Cerebellar nuclear complex (tissue), 1 donor: ENCODE data around the gene TXNL4B.
"Not testable (repeated sequence)": the region's sequence is repeated elsewhere in the genome, so short reads cannot be mapped to it uniquely, and the experiment has no call there.

Experiments used
- DNase-seq, 2 experiments: peaks; one replicate each; lab custom pipeline; 2025; lab: John Stamatoyannopoulos, UW

Gene TXNL4B

DNA sequence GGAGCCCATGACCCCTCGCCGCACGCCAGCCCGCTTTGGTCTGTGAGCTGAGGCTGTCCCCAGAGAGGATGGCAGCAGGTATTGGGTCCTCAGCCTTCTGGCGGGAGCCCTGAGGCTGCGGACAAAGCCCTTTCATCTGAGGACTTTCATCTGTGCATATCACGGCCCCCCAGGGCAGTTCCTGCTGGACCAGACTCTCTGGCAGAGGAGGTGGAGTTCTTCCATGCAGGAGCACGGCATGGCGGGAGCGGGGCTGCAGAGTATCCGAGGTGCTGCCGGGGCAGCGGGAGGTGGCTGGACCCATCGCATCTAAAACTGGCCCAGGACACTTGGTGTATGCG, 19.0 kb upstream of the TXNL4B start:
- no peak for DNase-seq

DNA sequence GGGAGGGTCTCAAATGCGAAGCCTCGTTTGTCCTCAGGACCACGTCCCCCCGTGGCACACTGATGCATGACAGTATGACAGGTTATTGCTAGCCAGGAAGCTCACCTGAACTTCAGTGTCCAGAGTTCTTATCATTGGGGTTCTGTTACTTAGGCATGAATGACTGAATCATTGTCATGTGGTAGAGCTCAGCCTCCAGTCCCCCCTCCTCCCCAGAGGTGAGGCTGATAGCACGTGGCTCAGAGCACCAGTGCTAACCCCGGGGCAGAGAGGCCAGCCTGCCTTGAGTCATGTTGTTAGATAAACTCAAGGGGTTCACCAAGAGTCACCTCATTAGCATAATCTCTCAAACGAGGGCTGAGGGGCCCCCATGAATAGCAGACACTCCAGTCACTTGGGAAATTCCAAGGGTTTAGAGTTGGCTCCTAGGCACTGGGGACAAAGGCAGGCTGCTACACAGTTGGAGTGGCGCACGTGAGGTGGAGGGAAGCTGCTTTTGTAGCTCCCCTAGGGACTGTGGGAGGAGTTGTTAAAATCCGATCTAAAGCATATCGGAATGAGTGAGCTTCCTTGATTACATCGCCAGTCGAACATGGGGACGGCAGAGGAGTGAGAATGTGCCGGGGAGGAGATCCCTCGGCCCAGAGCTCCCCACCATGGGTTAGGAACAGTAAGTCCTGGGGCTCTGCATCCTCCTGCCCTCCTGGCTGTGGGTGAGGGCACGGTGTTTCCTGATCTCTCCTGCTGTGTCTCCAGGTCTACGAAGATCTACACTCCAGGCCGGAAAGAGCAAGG, 18.4 kb upstream of the TXNL4B start:
- DNase-seq, result no peak

DNA sequence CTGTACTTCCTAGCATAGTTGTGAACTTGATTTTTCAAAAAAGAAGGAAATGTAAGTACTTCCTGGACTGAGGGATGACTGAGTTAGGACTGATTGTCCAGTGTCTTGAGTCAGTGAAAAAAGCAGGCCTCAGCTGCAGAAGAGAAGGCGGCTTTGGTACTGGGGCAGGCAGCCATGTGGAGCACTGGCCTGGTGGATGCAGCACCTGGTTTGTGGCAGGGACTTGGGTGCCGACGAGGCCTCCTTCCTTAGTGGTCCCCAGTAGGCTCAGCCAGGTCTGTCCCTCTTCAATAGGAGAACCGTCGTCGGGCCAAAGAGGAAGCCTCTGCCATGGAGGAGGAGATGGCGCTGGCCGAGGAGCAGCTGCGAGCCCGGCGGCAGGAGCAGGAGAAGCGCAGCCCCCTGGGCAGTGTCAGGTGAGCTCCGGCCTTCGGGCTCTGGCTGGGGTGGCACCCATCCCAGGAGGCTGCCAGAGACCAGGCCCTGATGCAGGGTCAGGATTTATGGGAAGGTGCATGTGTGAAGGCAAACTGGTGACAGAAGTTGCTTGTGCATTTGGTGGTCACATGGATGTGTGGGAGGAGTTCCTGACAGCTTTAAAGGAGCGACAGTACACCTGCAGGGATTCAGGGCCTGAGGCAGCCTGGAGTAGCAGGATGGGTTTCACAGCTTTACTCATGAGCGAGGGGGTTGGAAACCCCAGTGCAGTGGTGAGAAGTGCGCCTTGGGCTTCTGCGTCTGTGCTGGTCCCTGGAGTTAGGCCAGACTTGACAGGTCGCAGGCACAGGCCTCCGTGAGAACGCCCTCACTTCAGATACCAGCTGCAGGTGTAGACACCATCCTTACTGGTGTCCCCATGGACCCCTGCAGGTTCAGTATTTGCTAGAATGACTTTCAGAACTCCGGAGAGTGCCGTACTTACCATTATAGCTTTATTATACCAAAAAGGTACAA, 17.5 kb upstream of the TXNL4B start:
- DNase-seq, result no peak

DNA sequence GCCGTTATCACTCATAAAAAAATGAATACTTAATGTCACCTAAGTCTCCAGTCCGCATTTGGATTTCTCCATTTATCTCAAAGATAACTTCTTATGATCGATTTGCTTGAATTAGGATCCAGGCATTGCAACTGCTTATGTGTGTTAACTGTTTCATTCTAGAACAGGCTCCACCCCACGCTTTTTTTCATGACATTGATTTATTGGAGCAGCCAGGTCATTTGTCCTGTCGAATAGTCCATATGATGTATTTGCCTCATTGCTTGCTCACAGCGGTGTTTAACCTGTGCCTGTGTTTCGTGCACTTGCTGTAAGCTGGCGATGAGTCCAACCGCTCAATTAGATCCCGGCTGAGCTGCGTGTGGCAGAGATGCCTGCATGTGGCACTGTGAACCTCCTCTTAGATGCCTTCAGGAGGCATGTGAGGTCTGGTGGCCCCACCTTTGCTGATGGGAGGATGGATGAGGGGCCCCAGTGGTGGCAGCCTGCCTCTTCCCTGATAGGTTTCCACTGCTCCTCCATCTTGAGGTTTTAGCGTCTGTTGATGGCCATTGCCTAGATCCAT, 16.6 kb upstream of the TXNL4B start:
- no peak for DNase-seq

DNA sequence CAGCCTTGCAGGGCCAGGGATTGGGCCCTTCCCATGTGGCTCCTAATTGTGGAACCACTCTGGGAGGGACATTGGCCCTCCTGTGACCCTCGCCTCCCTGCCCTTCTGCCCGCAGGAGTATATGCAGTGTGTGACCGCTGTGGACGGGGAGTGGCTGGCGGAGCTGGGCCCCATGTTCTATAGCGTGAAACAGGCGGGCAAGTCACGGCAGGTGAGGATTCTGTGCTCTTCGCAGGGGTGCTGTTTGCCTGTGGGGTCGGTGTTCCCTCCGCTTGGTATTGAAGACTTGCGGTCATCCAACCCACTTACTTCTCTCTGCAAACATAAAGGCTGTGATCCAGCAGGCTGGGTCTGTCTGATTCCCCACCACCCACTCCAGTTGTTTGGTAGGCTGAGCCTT, 15.9 kb upstream of the TXNL4B start:
- DNase-seq, result no peak

DNA sequence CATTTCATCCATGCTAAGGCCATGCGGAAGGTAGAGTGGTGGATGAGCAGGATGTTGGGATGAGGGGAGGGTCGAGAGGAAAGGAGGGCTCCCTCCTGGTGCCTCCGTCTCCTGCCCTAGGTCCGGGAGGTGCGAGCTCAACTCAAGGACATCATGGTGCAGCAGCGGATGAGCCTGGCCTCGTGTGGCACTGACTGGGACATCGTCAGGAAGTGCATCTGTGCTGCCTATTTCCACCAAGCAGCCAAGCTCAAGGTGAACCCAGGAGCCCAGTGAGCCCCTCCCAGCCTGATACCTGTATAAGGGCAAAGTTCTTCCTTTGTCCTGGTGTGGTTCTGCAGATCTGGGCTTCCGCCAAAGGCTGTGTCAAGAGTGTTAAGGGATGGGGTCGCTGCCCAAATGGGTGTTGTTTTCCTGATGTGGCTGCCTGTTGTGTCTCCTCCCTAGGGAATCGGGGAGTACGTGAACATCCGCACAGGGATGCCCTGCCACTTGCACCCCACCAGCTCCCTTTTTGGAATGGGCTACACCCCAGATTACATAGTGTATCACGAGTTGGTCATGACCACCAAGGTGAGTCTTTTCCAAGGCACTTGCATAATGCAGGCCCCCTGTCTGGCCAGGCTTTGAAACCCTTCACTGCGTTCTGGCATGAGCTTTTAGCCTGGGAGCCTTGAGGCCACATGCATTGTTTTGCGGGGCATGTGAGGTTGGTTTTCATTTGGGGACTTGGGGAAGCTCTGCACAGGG, 15.1 kb upstream of the TXNL4B start:
- DNase-seq, result no peak

DNA sequence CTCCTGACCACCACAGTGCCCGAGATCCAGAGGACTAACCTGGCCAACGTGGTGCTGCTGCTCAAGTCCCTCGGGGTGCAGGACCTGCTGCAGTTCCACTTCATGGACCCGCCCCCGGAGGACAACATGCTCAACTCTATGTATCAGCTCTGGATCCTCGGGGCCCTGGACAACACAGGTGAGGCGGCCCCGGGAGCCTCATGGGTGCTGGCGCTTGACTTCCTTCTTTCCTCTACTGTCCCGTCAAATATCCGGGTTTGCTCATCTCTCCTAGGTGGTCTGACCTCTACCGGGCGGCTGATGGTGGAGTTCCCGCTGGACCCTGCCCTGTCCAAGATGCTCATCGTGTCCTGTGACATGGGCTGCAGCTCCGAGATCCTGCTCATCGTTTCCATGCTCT, 14.0 kb upstream of the TXNL4B start:
- DNase-seq, result no peak

DNA sequence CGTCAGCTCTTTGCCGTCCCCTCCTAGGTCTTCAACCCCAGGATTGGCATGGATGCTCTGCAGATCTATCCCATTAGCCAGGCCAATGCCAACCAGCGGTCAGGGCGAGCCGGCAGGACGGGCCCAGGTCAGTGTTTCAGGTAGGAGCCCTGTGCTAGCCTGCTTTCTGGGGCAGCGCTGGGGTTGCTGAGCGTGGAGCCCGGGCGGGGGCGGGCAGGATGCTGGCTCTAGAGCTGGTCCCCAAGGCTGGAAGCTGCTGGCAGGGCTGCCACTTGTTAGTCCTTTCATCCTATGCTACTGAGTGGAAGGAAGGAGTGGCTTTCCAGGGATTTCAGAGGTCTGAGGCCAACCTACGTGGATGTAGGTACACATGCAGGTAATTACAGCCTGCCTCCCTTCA, 12.6 kb upstream of the TXNL4B start:
- no peak for DNase-seq

DNA sequence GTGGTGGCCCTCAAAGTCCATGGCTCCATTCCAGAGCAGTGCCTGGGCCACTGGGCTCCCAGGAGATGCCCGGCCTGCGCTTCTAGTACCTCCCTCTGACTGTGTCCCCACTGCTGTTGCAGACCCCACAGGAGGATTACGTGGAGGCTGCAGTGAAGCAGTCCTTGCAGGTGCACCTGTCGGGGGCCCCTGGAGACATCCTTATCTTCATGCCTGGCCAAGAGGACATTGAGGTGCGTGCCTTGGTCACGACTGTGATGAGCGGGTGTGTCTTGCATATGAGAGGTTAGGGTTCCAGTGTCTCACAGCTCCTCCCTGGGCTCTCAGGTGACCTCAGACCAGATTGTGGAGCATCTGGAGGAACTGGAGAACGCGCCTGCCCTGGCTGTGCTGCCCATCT, 11.5 kb upstream of the TXNL4B start:
- no peak for DNase-seq

DNA sequence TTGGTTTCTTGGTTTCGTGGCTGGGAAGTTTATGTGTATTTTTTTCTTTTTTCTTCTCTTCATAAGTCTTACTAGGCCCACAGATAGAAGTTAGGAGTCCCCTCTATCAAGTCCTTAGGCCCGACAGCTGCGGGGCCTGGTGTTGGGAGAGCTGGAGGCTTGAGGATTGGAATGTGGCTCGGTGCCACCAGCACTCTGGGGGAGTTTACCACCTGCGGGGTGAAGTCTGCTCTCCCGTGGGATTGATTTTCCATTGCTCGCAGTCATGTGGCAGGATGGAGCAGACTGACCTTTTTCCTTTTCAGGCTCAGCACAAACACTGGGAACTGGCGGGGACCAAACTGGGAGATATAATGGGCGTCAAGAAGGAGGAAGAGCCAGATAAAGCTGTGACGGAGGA, 7.8 kb upstream of the TXNL4B start:
- DNase-seq, result no peak

DNA sequence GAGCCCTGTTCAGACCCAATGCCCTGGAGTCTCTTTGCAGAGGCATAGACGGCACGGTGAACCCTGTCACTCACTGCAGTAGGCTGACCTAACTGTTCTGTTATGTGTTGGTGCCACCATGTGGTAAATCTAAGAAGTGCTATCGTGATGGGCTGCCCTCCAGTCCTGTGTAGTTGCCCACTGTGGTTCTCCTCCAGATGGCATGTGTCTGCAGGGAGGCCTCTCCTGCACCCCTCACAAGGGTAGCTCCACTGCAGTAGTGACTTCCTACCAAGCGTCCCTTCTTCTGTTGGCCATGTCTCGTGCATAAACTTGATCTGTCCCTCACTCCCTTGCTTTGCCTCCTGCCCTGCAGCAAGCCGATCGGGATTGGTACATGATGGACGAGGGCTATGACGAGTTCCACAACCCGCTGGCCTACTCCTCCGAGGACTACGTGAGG, 6.0 kb upstream of the TXNL4B start:
- no peak for DNase-seq

DNA sequence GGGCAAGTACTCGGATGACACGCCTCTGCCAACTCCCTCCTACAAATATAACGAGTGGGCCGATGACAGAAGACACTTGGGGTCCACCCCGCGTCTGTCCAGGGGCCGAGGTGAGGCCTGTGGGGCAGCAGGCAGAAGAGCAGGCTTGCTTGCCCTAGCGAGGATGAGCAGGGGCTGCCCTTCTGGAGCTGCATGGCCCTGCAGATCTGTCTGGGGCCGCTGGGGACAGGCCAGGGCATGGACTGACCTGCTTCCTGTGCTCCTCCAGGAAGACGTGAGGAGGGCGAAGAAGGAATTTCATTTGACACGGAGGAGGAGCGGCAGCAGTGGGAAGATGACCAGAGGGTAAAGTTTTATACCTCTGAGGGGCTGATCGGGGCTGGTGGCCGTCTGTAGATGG, 5.5 kb upstream of the TXNL4B start:
- no peak for DNase-seq

DNA sequence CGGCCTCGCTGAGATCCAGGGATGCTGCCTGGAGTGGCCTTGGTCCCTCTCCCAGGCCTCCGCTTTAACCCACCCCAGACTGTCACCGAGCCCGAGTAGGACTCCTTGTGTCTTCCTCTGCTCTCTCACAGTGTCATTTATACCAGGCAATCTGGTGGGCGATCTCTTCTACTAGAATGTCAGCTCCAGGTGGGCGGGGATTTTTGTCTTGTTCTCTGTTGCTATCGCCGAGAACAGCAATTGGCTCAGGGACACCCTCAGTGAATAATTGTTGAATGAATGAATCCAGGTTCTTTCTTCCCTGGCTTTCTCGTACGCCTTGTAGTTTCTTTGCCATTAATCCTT, 818 bp upstream of the TXNL4B start:
- no peak for DNase-seq

DNA sequence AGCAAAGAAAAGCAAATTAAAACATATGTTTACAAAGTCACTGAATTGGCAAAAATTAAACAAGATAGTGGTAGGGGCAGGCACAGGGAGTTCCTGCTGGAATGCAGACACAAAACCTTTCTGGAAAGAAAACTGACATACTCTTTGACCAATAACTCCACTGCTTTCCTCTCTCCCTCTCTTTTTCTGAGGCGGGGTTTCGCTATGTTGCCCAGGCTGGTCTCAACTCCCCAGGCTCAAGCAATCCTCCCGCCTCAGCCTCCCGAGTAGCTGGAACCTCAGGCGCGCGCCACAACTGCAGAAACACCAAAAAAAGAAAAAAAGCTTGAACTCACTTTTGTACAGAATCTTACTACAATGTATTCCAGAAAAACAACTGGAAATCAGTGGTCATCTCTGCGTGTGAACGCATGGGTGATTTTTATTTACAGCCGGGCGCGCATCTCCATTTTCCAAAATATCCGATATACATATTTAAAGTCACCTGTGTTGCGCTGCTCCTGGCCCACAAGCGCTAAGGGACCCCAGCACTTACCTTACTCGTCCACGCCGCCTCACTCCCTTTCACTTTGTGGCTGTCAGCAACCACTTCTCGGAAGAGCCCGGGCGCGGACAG, 480 bp downstream of the TXNL4B start:
- no peak for DNase-seq

DNA sequence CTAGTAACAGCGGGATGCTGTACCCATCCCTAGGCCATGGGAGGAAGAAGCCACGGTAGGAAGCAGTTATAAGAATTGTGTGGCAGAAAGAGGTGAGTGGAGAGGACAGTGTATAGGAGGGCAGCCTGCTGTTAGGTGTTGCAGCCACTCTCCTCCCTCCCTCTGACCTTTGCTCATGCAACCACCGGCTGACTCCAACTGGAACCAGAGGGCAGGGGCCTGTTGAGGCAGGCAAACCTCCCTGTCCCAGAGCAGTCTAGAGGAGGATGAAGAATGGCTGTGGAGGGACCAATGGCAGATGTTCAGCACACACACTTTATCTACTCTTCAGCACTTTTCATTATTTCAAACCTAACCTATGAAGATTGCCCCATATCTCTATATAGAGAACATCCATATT, 2.2 kb downstream of the TXNL4B start:
- no peak for DNase-seq

DNA sequence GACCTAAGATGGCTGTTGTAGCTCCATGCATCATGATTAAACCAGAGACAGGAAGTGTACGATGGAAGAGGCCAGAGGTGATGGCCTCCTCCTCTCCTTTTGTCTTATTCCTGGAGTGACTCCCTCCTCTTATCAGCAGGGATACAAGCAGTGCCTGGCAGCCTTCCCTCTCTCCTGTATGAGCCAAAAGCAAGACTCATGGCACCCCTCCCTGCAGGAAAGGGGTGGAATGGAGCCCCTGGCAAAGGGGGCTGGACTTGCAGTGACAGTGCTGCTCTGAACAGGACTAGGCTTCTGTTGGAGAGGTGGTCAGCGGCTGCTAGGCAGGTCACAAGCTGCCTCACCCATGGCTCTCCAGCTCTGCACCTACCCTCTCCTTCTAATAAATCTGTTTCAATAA, 8.4 kb downstream of the TXNL4B start:
- no peak for DNase-seq

DNA sequence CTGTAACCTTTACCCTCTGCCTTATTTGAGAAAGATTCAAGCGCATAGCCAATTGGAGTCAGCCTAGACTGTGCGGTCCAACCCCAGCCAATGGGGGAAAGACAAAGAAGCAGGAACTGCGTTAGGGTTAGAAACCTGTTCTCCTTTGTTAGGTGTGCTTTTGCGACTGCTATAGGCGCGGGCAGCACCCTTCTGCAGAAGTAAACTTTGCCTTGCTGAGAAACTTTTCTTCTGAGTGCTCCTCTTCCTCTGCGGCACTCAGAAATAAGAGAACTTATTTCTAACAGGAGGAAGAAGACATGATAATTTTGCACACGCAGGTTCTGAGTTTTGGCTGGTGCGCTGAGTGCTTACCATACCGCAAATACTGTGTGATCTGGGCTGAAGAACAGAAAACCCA, 9.0 kb downstream of the TXNL4B start:
- DNase-seq, result no peak

DNA sequence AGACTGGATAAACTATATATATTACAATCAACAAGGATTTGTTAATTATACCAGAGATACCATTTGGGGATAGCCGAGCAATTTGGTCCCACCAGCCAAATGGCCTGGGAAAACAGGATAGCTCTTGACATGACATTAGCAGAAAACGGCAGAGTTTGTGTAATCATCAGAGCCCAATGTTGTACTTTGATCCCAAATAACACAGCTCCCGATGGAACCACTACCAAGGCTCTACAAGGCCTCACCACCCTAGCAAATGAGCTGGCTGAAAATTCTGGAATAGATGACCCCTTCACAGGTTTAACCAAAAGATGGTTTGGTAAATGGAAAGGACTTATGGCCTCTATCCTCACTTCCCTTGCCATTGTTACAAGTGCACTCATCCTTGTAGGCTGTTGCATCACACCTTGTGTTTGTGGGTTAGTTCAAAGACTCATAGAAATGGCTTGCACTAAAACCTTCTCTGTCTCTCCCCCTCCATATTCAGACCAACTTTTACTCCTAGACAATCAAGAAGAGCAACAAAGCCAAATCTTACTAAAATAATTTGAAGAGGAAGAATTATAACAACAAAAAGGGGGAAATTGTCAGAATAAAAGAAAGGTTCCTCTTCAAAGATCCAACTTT, 9.5 kb downstream of the TXNL4B start:
- no peak for DNase-seq

DNA sequence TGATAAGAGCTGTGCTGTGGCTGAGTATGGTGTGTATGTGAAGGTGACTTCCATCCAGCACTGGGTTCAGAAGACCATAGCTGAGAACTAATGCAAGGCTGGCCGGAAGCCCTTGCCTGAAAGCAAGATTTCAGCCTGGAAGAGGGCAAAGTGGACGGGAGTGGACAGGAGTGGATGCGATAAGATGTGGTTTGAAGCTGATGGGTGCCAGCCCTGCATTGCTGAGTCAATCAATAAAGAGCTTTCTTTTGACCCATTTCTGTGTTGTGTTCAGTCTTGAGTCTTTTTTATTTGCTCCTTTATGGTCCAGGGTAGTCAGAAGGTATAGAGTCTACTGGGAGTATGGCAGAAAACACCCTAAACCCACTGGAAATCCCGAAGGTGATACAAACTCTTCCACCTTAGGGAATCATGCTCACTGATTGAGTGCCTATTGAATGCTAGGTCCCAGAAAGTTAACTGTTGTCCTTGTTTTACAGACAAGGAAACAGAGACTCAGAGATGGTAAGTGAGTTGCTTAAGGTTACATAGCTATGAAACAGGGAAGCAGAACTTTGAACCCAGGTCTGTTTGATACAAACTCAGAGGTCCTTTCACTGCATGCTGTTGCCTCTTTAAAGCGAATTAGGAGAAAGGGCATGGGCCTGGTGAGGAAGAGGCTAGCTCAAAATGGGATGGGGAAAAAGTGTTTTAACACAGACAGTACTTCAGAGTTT, 16.3 kb downstream of the TXNL4B start:
- not testable (repeated sequence) for DNase-seq

DNA sequence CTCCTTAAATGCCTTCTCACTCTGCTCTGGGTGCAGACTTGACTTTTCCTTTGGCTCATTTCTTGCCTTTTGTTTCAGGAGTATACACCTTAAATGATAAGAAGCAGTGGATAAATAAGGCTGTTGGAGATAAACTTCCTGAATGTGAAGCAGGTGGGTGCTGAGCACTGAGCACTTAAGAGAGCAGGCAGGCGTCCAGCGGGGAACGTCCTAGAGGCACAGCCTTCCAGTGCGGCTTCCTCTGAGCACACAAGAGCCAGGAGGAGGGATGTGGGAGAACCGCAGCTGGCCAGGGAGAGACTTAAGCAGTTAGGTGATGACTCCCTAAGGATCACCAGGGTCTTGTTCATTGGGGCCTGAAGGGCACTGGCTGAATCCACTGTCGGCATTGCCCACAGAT, 18.4 kb downstream of the TXNL4B start:
- not testable (repeated sequence) for DNase-seq
